GM18499 (cell line): ENCODE data around the gene PKD2L1.
"Not testable (repeated sequence)": the region's sequence is repeated elsewhere in the genome, so short reads cannot be mapped to it uniquely, and the experiment has no call there.

Experiments used
- ATAC-seq: cut with Tn5 transposase; IDR thresholded peaks from one replicate; pipeline ENCODE4 v1.9.1; 2021; ENCODE audit warnings: moderate number of reproducible peaks; ENCODE audit not compliant: insufficient read depth, unreplicated experiment

The PKD2L1 gene

GRCh38 chr10:100288196-100288595, 41.8 kb downstream of the PKD2L1 start:
- ATAC-seq = no peak

DNA sequence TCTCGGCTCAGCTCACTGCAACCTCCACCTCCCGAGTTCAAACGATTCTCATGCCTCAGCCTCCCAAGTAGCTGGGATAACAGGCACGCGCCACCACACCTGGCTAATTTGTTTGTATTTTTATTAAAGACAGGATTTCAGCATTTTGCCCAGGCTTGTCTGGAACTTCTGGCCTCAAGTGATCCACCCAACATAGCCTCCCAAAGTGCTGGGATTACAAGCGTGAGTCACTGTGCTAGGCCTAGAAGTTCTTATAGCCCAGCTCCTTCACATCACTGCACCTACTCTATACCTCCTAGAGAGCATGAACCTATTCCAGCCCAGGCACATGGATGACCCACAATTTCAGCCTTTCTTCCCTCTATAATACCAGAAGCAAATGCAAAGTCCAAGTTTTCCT, 42.3 kb downstream of the PKD2L1 start:
- ATAC-seq = no peak

DNA sequence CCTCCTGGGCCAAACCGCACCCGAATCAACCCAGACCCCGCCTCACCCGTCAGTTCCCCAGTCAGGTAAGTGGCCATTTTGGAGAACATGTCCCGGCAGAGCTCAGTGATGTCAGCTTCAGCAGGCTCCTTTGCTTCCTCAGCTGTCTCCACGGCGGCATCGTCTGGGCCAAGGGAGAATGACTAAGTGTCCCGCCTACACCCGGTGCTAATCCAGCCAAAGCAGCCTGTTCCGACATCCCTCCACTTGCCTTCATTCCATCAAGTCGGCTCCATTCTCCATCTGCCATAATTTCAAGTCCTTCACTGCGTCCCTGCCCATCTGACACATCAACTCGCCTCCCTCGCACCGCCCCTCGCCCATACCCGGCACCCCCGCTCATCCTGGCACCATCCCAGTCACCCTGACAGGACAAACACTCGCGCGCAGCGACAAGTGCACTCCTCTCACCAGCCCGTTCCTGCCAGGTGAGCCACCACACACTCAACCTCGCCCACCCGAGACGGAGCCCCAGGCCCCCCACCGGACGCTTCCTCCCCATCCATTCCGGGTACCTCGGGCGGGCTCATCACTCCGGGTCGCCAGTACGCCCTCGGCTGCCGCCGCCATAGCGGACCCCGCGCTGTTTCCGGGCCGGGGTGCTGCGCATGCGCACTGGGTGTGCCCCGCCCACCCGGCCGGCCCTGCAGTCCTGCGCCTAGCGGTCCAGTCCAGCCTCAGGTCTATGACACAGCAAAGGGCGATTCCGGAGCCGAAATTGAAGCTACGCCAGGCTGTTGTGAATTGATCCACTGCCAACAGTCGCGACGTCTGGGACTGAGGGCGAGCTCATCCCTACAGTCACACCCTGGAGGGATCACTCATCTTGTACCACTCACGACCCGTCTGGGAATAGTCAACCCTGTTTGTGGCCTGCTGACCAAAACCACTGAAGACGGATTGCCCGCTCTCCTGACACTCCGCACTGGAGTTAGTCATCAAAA, 43.7 kb downstream of the PKD2L1 start, which contains the start of gene BLOC1S2:
TSS of gene BLOC1S2 (minus strand) at position 630 of the 983 bp plus-strand sequence. CDS start at position 609, 21 bp downstream.
- peak; percentile 53 for ATAC-seq

DNA sequence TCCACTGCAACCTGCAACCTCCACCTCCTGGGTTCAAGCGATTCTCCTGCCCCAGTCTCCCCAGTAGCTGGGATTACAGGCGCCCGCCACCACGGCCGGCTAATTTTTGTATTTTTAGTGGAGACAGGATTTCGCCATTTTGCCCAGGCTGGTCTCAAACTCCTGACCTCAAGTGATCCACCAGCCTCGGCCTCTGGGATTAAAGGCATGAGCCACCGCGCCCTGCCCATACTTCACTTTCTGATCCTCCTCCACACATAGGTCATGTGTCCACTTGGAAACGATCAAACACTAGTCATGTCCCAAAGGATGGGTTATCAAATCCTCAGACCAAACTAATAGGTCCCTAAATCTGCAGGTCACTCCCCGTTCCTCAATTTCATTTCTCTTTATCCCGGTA, 44.7 kb downstream of the PKD2L1 start:
- not testable (repeated sequence) for ATAC-seq

DNA sequence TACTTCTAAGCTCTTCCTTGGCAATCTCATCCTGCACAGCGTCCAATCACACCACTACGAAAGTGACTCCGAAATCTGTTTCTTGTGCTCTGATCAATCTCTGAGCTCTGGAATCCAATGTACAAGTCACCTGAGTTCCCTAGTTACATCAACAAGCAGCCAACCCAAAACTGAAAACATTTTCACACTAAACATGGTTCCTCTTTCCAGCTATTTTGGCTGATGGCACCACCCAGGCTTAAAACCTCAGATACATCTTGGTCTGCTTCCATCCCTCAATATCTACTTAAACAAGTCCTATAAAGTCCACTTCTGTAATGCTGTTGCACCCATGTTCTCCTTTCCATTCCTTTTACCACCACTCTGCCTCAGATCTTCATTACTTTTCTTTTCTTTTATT, 47.1 kb downstream of the PKD2L1 start:
- no peak for ATAC-seq

- not testable (repeated sequence) for ATAC-seq
Measured at GRCh38 chr10:100276971-100277370, 53.1 kb downstream of the PKD2L1 start.

- no peak for ATAC-seq
Measured at GRCh38 chr10:100267239-100268104, 62.6 kb downstream of the PKD2L1 start, which contains the start of gene CWF19L1. Gene CWF19L1 (minus strand): TSS chr10:100267638. CDS start chr10:100267593, 45 bp downstream.

DNA sequence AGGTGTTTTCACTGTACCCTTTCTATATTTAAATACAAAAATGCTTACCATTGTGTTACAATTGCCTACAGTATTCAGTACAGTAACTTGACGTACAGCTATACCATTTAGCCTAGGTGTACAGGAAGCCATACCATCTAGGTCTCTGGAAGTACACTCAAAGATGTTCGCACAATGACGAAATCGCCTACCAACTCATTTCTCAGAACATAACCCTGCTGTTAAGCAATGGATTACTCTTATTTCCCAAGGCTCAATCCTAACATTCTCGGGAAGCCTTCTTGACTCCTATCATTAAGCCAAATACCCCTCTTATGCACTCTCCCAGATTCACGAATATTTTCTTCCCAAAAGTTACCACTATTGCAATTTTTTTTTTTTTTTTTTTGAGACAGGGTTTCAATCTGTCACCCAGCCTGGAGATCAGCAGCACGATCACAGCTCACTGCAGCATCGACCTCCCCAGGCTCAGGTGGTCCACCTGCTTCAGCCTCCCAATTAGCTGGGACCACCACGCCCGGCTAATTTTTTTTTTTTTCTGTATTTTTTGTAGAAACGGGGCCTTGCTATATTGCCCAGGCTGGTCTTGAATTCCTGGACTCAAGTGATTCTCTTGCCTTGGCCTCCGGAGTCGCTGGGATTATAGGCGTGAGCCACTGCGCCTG, 64.1 kb downstream of the PKD2L1 start:
- ATAC-seq = no peak

DNA sequence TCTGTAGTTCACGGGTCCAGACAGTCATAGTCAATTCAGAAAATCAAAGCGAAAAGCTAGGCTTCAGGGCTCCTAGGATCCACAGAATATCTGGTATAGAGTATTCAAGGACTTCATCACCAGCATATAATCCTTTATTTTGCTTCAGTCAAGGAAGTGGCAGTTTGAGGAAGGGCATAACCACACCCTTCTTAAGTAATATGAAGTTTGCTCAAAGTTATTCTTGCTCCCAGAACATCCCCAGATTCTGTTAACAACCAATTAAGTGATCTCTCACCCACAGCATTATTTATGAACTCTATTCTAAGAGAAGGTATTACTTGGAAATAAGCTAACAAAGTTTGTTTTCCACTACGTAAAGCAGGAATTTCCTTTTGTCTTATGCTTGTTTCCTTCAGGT, 75.8 kb downstream of the PKD2L1 start:
- no peak for ATAC-seq

GRCh38 chr10:100253041-100253440, 77.0 kb downstream of the PKD2L1 start:
- ATAC-seq = no peak

- no peak for ATAC-seq
Measured at GRCh38 chr10:100248820-100249219, 81.2 kb downstream of the PKD2L1 start.

- no peak for ATAC-seq
Measured at GRCh38 chr10:100245484-100246220, 84.4 kb downstream of the PKD2L1 start.

- ATAC-seq = no peak
Measured at GRCh38 chr10:100239851-100240250, 90.2 kb downstream of the PKD2L1 start.

DNA sequence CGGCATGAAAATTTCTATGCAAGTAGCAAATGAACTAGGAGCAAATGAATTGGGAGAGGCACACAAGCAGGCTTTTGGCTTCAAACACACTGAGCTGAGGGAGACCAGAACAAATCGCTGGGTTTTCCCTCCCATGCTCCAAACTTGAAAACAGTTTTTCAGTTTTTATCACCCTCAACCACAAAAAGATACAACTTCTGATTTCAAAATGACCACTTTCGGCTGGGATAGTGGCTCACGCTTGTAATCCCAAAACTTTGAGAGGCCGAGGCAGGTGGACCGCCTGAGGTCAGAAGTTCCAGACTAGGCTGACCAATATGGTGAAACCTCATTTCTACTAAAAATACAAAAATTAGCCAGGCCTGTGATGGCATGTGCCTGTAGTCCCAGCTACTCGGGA, 91.6 kb downstream of the PKD2L1 start:
- ATAC-seq = no peak
